Posterior cingulate gyrus (tissue), 11 donors: ENCODE measurements around the gene ZSCAN23.
"Not testable (repeated sequence)": the region's sequence is repeated elsewhere in the genome, so short reads cannot be mapped to it uniquely, and the experiment has no call there.

Experiments
- DNase-seq, 10 donors: peaks; one replicate each; pipeline versions ENCODE4 v3.0.0 to v3.0.0-alpha.2; 2020 to 2021; ENCODE audit warnings: mixed read lengths in 3 of 10
- intact Hi-C: fragments of 100-400 bp; cut with DNase I; formaldehyde crosslinking; loops from one replicate; pipeline ENCODE4 v1.15.1; 2023

ZSCAN23 gene

DNA sequence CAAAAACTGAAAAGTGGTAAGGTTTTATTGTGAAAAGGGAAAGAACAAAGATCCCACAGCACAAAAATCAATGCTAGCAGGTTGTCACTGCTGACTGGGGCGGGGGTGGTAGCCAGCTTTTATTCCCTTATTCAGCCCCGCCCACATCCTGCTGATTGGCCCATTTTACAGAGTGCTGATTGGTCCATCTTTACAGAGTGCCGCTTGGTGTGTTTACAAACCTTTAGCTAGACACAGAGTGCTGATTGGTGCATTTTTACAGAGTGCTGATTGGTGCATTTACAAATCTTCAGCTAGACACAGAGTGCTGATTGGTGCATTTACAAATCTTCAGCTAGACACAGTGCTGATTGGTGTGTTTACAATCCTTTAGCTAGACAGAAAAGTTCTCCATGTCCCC is 1.5 kb upstream of the ZSCAN23 start:
- intact Hi-C loops, DNase-seq: not testable (repeated sequence)

DNA sequence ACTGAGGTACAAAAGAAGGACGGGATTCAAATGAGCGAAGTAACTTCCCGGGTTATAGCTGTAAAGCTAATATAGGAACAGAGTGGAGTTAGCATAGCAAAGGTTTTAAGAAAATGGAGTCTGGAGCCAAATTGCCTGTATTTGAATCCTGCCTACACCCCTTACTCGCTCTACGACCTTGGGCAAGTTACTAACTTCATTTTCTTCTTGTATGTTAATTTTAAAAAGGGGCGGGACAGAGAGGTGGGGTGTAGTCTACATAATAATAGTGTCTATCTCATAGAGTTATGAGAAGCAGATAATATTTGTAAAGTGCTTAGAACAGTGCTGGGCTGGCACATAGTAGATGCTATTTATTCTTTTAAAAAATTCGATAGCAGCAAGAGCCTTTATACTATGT is 705 bp downstream of the ZSCAN23 start:
- no peak for DNase-seq
- intact Hi-C loops, result no loop called here

DNA sequence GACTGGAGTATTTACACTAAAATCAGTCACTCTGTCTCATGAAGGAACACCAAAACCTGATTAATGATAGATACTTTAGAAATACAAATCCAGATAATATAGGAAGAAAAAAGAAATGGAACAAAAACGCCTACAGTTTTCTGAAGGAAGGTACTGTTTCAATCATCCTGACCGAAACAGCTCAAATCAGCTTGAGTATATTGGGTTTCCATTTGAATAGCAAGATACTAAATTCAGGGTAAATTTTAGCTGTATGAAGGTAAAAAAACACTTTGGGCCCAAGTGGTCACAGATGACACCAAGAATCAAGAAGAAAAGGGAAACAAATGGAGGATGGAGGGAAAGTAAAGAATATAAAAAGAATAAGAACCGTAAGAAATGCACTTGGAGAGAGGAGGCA is 6.9 kb downstream of the ZSCAN23 start:
- intact Hi-C loops, result no loop called here
- DNase-seq, result no peak

DNA sequence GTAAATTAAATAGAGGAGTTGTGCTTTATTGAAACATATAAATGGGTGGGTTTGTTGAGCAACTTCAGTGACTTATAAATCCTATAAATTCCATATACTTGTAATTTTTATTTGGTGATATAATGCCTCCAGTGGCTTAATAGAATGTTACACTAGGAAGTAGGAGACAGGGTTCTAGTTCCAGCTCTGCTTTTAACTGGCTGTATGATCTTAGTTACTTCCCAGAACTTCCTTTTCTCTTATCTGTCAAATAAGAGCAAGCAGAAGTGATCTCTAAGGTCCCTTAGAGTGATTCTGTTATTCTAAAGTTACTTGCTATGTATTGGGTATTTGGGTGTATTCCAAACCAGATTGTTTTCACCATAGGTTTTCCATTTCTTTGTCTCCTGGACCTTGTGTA is 10.2 kb downstream of the ZSCAN23 start:
- no peak for DNase-seq
- intact Hi-C loops, result no loop called here

DNA sequence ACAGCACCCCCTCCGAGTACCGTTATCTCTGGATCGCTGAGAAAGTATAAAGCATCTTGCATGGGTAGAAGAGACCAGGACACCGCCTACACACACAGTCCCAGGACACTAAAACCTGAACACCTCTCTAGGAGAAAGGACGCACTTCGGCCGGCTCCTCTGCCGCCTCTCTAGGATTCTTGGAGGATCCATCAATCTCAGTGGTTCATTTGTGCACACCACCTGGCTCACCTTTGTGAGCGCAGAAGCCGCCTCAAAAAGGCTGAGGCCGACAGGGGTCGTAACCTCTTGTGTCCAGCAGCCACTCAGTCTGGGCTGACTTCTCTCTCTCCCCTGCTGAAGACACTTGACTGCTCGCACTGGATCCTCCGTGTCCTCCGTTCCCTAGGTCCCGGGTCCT is 13.5 kb downstream of the ZSCAN23 start:
- intact Hi-C loops, result no loop called here
- DNase-seq, result no peak

DNA sequence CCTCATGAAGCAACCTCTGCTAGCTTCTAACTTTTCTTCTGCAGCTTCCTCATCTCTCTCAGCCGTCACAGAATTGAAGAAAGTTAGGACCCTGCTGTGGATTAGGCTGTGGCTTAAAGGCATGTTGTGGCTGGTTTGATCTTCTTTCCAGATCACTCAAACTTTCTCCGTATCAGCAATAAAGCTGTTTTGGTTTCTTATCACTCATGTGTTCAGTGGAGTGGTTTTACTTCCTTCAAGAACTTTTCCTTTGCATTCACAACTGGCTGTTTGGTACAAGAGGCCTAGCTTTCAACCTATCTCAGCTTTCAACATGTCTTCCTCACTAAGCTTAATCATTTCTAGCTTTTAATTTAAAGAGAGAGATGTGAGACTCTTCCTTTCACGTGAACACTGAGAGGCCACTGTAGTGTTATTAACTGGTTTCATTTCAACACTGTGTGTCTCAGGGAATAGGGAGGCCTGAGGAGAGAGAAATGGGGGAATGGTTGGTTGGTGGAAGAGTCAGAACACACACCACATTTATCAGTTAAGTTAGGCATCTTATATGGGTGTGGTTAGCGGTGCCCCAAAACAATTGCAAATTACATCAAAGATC is 17.2 kb downstream of the ZSCAN23 start:
- intact Hi-C loops, result no loop called here
- DNase-seq, result no peak

DNA sequence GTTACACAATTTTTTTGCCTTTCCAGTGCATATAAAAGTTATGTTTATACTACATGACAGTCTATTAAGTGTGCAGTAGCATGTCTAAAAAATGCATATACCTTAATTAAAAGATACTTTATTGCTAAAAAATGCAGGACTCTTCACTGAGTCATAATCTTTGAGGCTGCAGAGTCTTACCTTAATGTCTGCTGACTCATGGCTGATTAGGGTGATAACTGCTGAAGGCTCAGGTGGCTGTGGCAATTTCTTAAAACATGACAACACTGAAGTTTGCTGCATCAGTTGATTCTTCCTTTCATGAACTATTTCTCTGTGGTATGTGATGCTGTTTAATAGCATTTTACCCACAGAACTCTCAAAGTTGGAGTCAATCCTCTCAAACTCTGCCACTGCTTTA is 19.1 kb downstream of the ZSCAN23 start:
- intact Hi-C loops, result no loop called here
- no peak for DNase-seq

DNA sequence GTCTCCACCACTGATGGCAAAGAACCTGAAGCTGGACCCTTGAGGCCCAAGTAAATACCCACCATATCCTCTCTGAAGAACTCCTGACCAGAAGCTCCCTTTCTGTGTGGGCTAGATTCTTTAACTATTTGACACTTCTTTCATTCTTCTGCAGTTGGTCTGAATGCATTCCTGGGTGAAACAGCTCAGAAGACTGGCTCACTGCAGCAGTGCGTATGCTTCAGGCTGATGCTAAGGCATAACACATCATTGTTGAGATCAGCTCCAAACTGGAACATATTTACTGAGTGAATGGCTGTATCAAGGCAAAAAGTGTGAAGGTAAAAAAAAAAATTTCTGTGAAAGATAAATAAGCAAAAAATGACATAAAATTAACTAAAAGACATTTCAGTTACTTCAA is 19.7 kb downstream of the ZSCAN23 start:
- no peak for DNase-seq
- intact Hi-C loops, result no loop called here

DNA sequence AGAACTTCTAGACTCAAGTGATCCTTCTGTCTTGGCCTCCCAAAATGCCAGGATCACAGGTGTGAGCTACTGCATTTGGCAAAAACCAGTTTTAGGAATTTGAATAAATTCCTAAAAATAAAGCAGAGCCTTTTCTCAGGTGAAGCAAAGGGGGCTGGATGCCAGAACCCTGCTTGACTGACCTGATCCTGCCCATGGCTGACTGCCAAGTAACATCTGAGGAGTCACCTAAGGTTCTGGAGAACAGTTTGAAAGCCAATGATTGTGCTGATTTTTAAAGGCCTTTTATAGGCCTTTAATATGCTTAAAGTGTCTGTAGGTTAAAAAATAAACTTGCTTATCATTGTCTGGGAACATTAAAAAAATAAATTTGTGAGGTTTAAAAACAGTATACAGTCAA is 29.6 kb downstream of the ZSCAN23 start:
- intact Hi-C loops, result no loop called here
- DNase-seq, result no peak

DNA sequence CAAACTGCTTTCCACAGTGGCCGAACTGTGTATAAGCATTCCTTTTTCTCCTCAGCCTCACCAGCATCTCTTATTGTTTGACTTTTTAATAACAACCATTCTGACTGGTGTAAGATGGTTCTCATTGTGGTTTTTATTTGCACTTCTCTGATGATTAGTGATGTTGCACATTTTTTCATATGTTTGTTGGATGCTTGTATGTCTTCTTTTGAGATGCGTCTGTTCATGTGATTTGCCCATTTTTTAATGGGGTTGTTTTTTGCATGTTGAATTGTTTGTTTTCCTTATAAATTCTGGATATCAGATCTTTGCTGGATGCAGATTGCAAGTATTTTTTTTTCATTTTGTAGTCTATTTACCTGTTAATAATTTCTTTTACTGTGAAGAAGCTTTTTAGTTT is 32.5 kb downstream of the ZSCAN23 start:
- intact Hi-C loops, result no loop called here
- no peak for DNase-seq

DNA sequence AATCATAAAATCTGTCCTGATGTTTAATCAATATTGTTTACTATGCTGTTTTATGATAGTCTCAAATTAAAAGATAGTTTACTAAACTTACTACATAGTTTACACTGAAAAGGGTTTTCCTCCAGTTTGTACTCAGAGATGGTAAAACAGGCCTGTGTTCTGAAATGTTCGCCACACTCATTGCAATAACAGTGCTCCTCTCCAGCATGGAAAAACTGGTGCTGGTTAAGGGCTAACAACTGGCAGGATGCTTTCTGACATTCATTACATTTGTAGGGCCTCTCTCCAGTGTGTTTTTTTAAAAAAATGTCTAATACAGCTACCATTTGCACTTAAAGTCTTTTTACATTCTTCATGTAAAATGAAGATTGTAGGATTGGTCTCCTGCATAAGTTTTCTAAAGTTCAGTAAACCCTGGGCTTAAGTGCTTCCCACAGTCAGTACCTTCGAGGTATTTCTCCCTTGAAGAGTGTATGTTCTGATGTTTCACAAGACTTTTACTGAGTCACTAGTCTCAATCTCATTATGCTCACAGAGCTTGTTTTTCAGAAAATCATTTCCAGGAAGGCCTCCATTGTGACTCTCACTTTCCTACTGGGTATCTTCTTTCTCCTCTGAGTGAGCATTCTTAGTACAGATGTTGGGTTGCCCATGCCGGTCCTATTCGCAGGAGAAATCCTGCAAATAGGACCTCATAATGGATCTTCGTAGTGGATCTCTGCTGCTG is 35.1 kb downstream of the ZSCAN23 start:
- DNase-seq, result no peak
- intact Hi-C loops, result no loop called here

DNA sequence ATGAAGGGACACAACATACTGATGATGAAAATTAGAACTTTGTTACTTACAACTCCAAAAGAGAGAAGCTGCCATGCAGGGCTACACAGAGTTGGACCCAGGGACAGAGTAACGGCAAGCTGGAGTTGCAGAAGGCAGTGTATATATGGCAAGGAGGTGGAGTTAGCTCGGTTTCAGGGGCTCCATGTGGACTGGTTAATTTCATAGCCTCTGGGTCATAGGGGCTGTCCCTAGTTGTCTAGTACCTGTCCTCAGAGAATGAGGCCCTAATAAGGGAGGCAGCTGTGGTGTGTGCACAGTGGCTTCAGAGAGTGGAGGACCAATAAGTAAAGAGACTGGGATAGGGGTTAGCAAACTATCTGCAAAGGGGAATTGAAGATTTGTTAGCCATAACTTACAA is 35.9 kb downstream of the ZSCAN23 start:
- intact Hi-C loops, result no loop called here
- DNase-seq, result no peak

DNA sequence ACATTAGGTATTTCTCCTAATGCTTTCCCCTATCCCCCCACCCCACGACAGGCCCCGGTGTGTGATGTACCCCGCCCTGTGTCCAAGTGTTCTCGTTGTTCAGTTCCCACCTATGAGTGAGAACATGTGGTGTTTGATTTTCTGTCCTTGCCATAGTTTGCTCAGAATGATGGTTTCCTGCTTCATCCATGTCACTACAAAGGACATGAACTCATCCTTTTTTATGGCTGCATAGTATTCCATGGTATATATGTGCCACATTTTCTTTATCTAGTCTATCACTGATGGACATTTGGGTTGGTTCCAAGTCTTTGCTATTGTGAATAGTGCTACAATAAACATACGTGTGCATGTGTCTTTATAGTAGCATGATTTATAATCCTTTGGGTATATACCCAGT is 39.4 kb downstream of the ZSCAN23 start:
- intact Hi-C loops, result not testable (repeated sequence)

DNA sequence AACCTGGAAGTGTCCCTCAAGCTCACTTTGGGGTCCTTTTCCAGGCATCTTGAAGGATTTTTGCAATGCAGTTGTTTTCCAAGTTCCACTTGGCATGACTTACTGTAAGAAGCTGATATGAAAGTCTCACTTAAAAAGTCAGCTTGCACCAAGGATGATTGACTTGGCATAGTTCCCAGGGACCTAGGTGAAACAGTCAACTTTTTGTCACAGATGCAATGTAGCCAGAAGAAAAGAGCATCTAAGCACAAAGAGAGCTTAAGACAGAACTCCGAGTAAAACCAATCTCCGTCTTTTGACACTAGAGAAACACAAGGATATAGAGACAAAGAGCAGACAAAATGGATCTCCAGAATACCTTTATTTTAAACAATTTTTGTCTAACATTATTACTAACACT is 41.1 kb downstream of the ZSCAN23 start:
- intact Hi-C loops, result no loop called here

More for the DNA sequence above, 39.4 kb downstream of the ZSCAN23 start:
- not testable (repeated sequence) for DNase-seq

DNA sequence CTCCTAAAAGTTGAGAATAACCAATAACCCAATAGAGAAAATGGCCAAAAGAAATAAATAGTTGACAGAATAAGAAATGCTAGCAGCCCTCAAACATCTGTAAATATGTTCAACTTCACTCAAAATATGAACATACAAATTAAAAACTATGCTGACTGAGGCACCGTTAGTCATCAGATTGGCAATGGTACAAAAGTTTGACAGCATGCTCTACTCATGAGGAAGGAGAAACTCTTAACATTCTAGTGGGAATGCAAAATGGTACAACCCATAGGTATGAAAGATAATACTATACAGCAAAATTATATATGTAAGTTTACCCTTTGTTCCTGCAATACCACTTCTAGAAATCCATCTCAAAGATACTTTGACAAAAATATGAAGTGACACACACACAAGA is 42.1 kb downstream of the ZSCAN23 start:
- intact Hi-C loops, result no loop called here
- DNase-seq, result no peak

More for the DNA sequence above, 41.1 kb downstream of the ZSCAN23 start:
- no peak for DNase-seq

DNA sequence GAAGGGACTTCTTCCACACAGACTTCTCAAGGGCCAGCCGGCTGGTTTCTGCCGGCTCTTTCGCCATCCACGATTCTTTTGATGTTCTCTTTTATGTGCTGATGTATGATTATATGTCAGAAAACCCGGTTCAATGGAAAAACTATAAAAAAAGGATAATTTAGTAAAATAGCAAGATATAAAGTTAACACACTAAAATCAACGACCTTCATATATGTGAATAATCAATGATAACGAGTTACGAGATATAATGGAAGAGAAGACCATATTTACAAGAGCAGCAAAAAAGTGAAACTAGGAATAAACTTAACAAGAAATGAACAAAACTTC is 43.2 kb downstream of the ZSCAN23 start:
- peak in 1 of 10 donors; percentile 45 for DNase-seq
- intact Hi-C loops, result no loop called here

DNA sequence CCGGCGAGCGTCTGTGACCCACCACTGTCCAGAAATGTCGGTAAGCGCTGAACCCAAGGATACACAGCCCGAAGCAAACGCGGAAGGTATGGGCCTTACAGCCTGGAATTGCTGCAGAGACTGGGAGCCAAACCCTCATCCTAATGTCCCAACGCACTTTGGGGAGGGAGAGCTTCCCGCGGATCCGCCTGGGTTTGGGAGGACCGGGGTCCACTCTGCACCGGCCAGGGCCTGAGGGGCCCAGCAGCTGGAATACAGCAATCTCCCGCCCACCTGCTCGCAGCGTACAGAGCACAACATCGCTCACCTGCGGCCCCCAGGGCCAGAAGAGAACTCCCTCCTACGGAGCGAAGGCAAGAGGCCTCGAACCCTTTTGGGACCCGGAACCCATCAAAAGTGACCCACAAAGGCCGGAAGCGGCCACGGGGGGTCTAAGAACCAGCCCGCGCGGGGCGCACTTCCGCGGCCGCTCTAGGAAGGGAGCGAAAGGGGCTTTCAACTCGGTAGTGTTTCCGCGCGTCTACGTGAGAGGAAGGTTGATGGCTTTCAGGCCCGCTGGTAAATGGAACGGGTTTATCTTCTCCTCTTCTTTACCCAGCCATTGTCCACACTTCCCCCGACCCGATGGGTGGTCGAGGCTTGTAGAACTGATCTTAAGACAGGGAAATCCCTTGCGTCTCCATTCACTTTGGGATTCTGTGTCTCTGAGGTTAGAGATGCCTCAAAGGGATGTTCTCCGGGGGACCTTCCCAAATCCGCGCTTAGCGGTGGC is 43.8 kb downstream of the ZSCAN23 start, which contains the start of gene ZSCAN12:
TSS of gene ZSCAN12 (minus strand) at position 398 of the 772 bp plus-strand sequence. CDS start 1,342 bp downstream, outside the sequence.
- intact Hi-C loops, result loop anchor here (5.0 to 10.0 kb wide), 2 partner anchors 42 to 285 kb away; no protein-coding TSS in a partner anchor
- DNase-seq, result peak; percentile 76 to 97 (median 86)

DNA sequence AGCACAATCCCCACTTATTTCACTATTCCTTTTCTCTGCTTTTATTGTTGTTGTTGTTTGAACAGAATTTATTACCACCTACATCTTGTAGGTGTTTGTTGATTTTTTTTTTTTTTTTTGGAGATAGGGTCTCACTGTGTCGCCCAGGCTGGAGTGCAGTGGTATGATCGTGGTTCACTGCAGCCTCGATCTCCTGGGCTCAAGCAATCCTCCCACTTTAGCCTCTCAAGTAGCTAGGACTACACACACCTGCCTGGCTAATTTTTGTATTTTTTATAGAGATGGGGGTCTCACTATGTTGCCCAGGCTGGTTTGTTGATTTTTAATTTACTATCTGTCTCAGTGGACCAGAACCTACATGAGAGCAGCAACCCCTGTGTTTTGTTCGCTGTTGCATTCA is 47.4 kb downstream of the ZSCAN23 start:
- no peak for DNase-seq
- intact Hi-C loops, result loop anchor here (5.0 to 10.0 kb wide), 2 partner anchors 39 to 289 kb away; no protein-coding TSS in a partner anchor

DNA sequence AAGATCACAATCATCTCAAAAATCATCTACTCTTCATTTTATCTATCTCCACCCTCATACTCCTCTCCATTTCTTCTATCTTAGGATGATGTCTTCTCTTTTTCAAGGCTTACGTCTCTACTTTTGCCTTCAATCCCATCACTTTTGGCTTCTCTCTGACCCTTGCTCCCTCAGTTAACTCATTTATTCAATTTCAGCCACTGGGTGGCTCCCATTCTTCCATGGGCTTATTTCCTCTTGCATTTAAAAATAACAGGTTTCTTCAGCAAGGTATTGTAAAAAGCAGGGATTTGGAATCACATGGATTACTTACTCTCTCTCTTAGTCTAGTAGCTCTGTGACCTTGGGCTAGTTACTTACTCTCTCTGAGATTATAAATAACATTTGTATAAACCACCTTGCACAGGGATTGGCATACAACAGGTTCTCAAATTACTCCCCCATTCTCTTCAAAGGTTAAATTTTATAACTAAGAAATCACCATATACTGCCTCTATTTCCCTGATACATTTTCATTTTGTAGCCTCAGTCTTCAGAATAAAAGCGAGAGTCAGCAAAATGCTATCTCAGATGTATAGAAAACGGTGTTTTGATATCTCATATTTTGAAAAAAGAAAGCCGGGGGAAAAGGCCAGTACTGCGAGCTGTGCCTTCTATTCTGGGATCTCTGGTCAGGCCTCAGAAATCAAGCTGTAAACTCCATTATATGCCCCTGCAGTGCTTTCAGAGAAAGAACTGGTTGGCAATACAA is 49.2 kb downstream of the ZSCAN23 start:
- no peak for DNase-seq
- intact Hi-C loops, result loop anchor here (10.0 kb wide), 1 partner anchor 291 kb away; no protein-coding TSS in a partner anchor

DNA sequence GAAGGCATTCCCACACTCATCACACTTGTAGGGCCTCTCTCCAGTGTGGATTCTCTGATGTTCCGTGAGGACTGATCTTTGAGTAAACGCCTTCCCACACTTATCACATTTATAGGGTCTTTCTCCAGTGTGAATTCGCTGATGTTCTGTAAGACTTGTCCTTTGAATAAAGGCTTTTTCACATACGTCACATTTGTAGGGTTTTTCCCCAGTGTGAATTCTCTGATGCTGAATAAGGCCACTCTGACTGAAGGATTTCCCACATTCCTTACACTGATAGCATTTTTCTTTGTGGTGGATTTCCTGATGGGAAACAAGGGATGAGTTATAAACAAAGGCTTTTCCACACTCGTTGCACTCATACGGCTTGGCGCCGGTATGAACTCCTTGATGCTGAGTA is 52.6 kb downstream of the ZSCAN23 start:
- intact Hi-C loops, result loop anchor here (10.0 kb wide), 1 partner anchor 294 kb away; no protein-coding TSS in a partner anchor
- DNase-seq, result no peak

DNA sequence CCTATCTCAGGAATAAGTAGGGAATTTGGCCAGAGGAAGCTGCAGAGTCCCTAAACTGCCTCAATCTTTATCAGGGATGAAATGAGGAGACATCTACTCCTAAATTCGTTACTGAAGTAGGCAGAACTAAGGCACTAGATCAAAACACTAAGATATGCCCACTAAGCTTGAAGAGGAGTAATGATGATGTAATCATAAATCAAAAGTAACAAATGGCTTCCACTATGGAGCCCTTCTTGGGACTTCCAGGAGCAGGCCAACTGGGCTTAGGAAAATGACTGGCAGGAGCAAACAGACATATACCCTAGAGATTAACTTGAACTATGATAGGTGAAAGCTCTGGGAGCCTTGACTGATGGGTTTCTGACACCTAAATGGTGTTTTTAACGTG is 59.2 kb downstream of the ZSCAN23 start:
- DNase-seq, result no peak
- intact Hi-C loops, result no loop called here
